Stimulated activated CD4-positive, alpha-beta T cell treated with anti-CD3 and anti-CD28 coated beads, Interleukin-4, amount 100 ng/mL, for 4 hours (primary cell): ENCODE data around the gene ATP8A2.
"Not testable (repeated sequence)": the region's sequence is repeated elsewhere in the genome, so short reads cannot be mapped to it uniquely, and the experiment has no call there.

Experiments
- DNase-seq, 2 experiments: peaks; one replicate each; pipeline ENCODE4 v3.0.0-alpha.2; 2020

ATP8A2 gene

GRCh38 chr13:25933520-25933919 lies 561.7 kb downstream of the ATP8A2 start:
- DNase-seq: no peak

- no peak for DNase-seq
Measured at GRCh38 chr13:25934127-25934526, 562.4 kb downstream of the ATP8A2 start.

GRCh38 chr13:25939961-25940687 lies 568.4 kb downstream of the ATP8A2 start:
- DNase-seq: no peak

GRCh38 chr13:25943081-25943480 lies 571.3 kb downstream of the ATP8A2 start:
- no peak for DNase-seq

GRCh38 chr13:25943658-25944057 lies 571.9 kb downstream of the ATP8A2 start:
- DNase-seq: no peak

GRCh38 chr13:25945596-25945995 lies 573.8 kb downstream of the ATP8A2 start:
- DNase-seq: no peak

GRCh38 chr13:25946321-25946720 lies 574.5 kb downstream of the ATP8A2 start:
- no peak for DNase-seq

- DNase-seq: no peak
Measured at GRCh38 chr13:25948910-25949309, 577.1 kb downstream of the ATP8A2 start.

GRCh38 chr13:25951831-25952230 lies 580.1 kb downstream of the ATP8A2 start:
- DNase-seq: no peak

- DNase-seq: not testable (repeated sequence)
Measured at GRCh38 chr13:25954080-25954479, 582.3 kb downstream of the ATP8A2 start.

GRCh38 chr13:25954943-25955342 lies 583.2 kb downstream of the ATP8A2 start:
- not testable (repeated sequence) for DNase-seq

GRCh38 chr13:25958986-25959385 lies 587.2 kb downstream of the ATP8A2 start:
- DNase-seq: no peak

GRCh38 chr13:25961294-25961693 lies 589.5 kb downstream of the ATP8A2 start:
- DNase-seq: no peak

GRCh38 chr13:25963674-25964073 lies 591.9 kb downstream of the ATP8A2 start:
- no peak for DNase-seq

GRCh38 chr13:25965596-25965995 lies 593.8 kb downstream of the ATP8A2 start:
- no peak for DNase-seq

GRCh38 chr13:25966086-25966485 lies 594.3 kb downstream of the ATP8A2 start:
- no peak for DNase-seq

GRCh38 chr13:25967144-25967543 lies 595.4 kb downstream of the ATP8A2 start:
- no peak for DNase-seq

GRCh38 chr13:25971047-25971446 lies 599.3 kb downstream of the ATP8A2 start:
- DNase-seq: no peak

GRCh38 chr13:25971459-25972145 lies 599.8 kb downstream of the ATP8A2 start:
- no peak for DNase-seq

GRCh38 chr13:25973085-25973484 lies 601.3 kb downstream of the ATP8A2 start:
- no peak for DNase-seq

- DNase-seq: no peak
Measured at GRCh38 chr13:25973576-25973975, 601.8 kb downstream of the ATP8A2 start.

GRCh38 chr13:25977216-25977615 lies 605.4 kb downstream of the ATP8A2 start:
- no peak for DNase-seq

GRCh38 chr13:25977671-25978070 lies 605.9 kb downstream of the ATP8A2 start:
- DNase-seq: no peak

- DNase-seq: no peak
Measured at GRCh38 chr13:25978961-25979360, 607.2 kb downstream of the ATP8A2 start.

- no peak for DNase-seq
Measured at GRCh38 chr13:25979371-25979770, 607.6 kb downstream of the ATP8A2 start.
